IMR-90 (cell line): ENCODE results near the gene TMPRSS9. TPM values are rescaled to one million over a fixed set of nuclear protein-coding genes. Genes with fewer than 3 reads are reported as not detected.

ENCODE experiments used
- ATAC-seq: fragments of 200-7000 bp; cut with Tn5 transposase; 2 replicates; pipeline ENCODE4 v1.9.1; 2020; ENCODE audit warnings: low read depth, mild to moderate bottlenecking, moderate library complexity
- BruUV-seq: library from RNA; stranded (reverse); fragments of 400-500 nt; replicated peaks from 2 replicates; lab custom pipeline; 2021; lab: Mats Ljungman, UMichigan
- CTCF ChIA-PET: fragments of 300-600 bp; formaldehyde crosslinking; extraction: SDS; loops from one replicate; lab custom pipeline; 2021; ENCODE audit warnings: antibody characterized with exemption; lab: Yijun Ruan, JAX
- POLR2A ChIA-PET: fragments of 300-600 bp; sonication (Branson Sonifier 250); formaldehyde crosslinking; loops from one replicate; lab custom pipeline; 2022; ENCODE audit warnings: antibody characterized with exemption; ENCODE audit not compliant: unreplicated experiment; lab: Charles Lee
- DNase-seq: peaks from one replicate; pipeline ENCODE4 v3.0.0; 2013
- H2AFZ ChIP-seq: replicated peaks from 2 replicates; pipeline ENCODE3; 2013; ENCODE audit warnings: low read length, mild to moderate bottlenecking; ENCODE audit not compliant: poor library complexity
- H2AK5ac ChIP-seq: 2 replicates; pipeline ENCODE4 v1.6.1; 2013; ENCODE audit warnings: low read depth, low read length, inconsistent platforms
- H2AK9ac ChIP-seq: replicated peaks from 2 replicates; pipeline ENCODE3; 2013; ENCODE audit warnings: mild to moderate bottlenecking, low read depth, low read length, moderate library complexity; ENCODE audit not compliant: poor library complexity
- H2BK120ac ChIP-seq: 2 replicates; pipeline ENCODE4 v1.6.1; 2013; ENCODE audit warnings: low read depth, low read length, inconsistent platforms
- H2BK15ac ChIP-seq: 3 replicates; pipeline ENCODE4 v1.6.1; 2013; ENCODE audit warnings: low read depth, low read length, inconsistent platforms
- H2BK20ac ChIP-seq: 2 replicates; pipeline ENCODE4 v1.6.1; 2013; ENCODE audit warnings: low read depth, mild to moderate bottlenecking, inconsistent platforms, low read length, moderate library complexity
- H2BK5ac ChIP-seq: 2 replicates; pipeline ENCODE4 v1.6.1; 2013; ENCODE audit warnings: mild to moderate bottlenecking, low read depth, low read length, inconsistent platforms; ENCODE audit not compliant: poor library complexity, severe bottlenecking
- H3K14ac ChIP-seq: replicated peaks from 2 replicates; pipeline ENCODE4 v1.6.1; 2013; ENCODE audit warnings: low read depth, low read length, inconsistent platforms
- H3K18ac ChIP-seq: 2 replicates; pipeline ENCODE4 v1.6.1; 2013; ENCODE audit warnings: low read depth, low read length, control low read depth
- H3K23ac ChIP-seq: 2 replicates; pipeline ENCODE4 v1.6.1; 2013; ENCODE audit warnings: low read depth, low read length, inconsistent platforms
- H3K27ac ChIP-seq: 2 replicates; pipeline ENCODE4 v1.5.1; 2013; ENCODE audit warnings: mild to moderate bottlenecking, control low read depth, low read length; ENCODE audit not compliant: insufficient read depth
- H3K27me3 ChIP-seq: 2 replicates; pipeline ENCODE4 v1.6.1; 2013; ENCODE audit warnings: low read length; ENCODE audit not compliant: control insufficient read depth, insufficient read depth
- H3K36me3 ChIP-seq: 2 replicates; pipeline ENCODE4 v1.6.1; 2013; ENCODE audit warnings: low read length, mixed read lengths; ENCODE audit not compliant: control insufficient read depth, insufficient read depth
- H3K4ac ChIP-seq: 2 replicates; pipeline ENCODE4 v1.6.1; 2013; ENCODE audit warnings: low read depth, low read length, inconsistent platforms
- H3K4me1 ChIP-seq: 2 replicates; pipeline ENCODE4 v1.6.1; 2013; ENCODE audit warnings: low read length, mixed read lengths; ENCODE audit not compliant: control insufficient read depth, insufficient read depth
- H3K4me2 ChIP-seq: 2 replicates; pipeline ENCODE4 v1.6.1; 2013; ENCODE audit warnings: low read depth, mild to moderate bottlenecking, control low read depth, low read length, moderate library complexity
- H3K4me3 ChIP-seq: 2 replicates; pipeline ENCODE4 v1.5.1; 2013; ENCODE audit warnings: low read depth, mild to moderate bottlenecking, control low read depth, low read length, moderate library complexity; ENCODE audit not compliant: insufficient read depth
- H3K56ac ChIP-seq: 2 replicates; pipeline ENCODE4 v1.6.1; 2013; ENCODE audit warnings: low read length, inconsistent platforms; ENCODE audit not compliant: insufficient read depth; ENCODE audit errors: extremely low read depth
- H3K79me1 ChIP-seq, 2 experiments: 2 replicates each; pipeline ENCODE4 v1.6.1; 2013; ENCODE audit warnings: low read length in 2 of 2, inconsistent platforms in 1 of 2, low read depth in 1 of 2
- H3K9ac ChIP-seq: 2 replicates; pipeline ENCODE4 v1.6.1; 2013; ENCODE audit warnings: low read depth, low read length, control low read depth
- H3K9me1 ChIP-seq: 2 replicates; pipeline ENCODE4 v1.6.1; 2013; ENCODE audit warnings: low read length, inconsistent platforms; ENCODE audit not compliant: insufficient read depth
- H3K9me3 ChIP-seq: 2 replicates; pipeline ENCODE4 v1.6.1; 2013; ENCODE audit warnings: low read length; ENCODE audit not compliant: control insufficient read depth, insufficient read depth
- H4K20me1 ChIP-seq: 2 replicates; pipeline ENCODE4 v1.6.1; 2013; ENCODE audit warnings: low read length, inconsistent platforms; ENCODE audit not compliant: insufficient read depth
- H4K5ac ChIP-seq: 2 replicates; pipeline ENCODE4 v1.6.1; 2013; ENCODE audit warnings: mild to moderate bottlenecking, low read depth, low read length, control low read depth
- H4K8ac ChIP-seq, 2 experiments: 2 replicates each; pipeline ENCODE4 v1.6.1; 2013; ENCODE audit warnings: low read depth in 2 of 2, low read length in 2 of 2, control low read depth in 1 of 2, inconsistent platforms in 1 of 2
- H4K91ac ChIP-seq: 2 replicates; pipeline ENCODE4 v1.6.1; 2013; ENCODE audit warnings: low read depth, low read length, inconsistent platforms; ENCODE audit not compliant: insufficient read depth
- BHLHE40 ChIP-seq: fragments of 150-350 bp; IDR thresholded peaks from 2 replicates; pipeline ENCODE4 v1.6.1; 2016; ENCODE audit warnings: mild to moderate bottlenecking, low read depth, low read length
- CEBPB ChIP-seq: IDR thresholded peaks from 2 replicates; pipeline ENCODE4 v1.6.1; 2012; ENCODE audit warnings: low read depth, low read length, improper control_type of control experiment
- CHD1 ChIP-seq: IDR thresholded peaks from 2 replicates; pipeline ENCODE4 v1.6.1; 2012; ENCODE audit warnings: low read depth, low read length, improper control_type of control experiment
- FOS ChIP-seq: fragments of 150-350 bp; IDR thresholded peaks from 2 replicates; pipeline ENCODE4 v1.6.1; 2016; ENCODE audit warnings: low read depth, low read length
- MAFK ChIP-seq: IDR thresholded peaks from 2 replicates; pipeline ENCODE4 v1.6.1; 2012; ENCODE audit warnings: low read depth, low read length, improper control_type of control experiment
- NFE2L2 ChIP-seq: fragments of 150-350 bp; IDR thresholded peaks from 2 replicates; pipeline ENCODE4 v1.6.1; 2016; ENCODE audit warnings: low read depth, mild to moderate bottlenecking, low read length
- POLR2A ChIP-seq: IDR thresholded peaks from 2 replicates; pipeline ENCODE4 v1.6.1; 2012; ENCODE audit warnings: mild to moderate bottlenecking, low read depth, low read length
- RAD21 ChIP-seq: IDR thresholded peaks from 2 replicates; pipeline ENCODE4 v1.6.1; 2012; ENCODE audit warnings: low read length, improper control_type of control experiment
- RCOR1 ChIP-seq: IDR thresholded peaks from 2 replicates; pipeline ENCODE4 v1.6.1; 2012; ENCODE audit warnings: mild to moderate bottlenecking, low read length, improper control_type of control experiment; ENCODE audit not compliant: insufficient replicate concordance
- RFX5 ChIP-seq: IDR thresholded peaks from 2 replicates; pipeline ENCODE4 v1.8.0; 2012; ENCODE audit warnings: low read depth, mild to moderate bottlenecking, low read length, moderate library complexity
- SMC3 ChIP-seq: fragments of 150-350 bp; IDR thresholded peaks from 2 replicates; pipeline ENCODE4 v1.6.1; 2016; ENCODE audit warnings: low read depth, mild to moderate bottlenecking, antibody characterized with exemption, low read length, moderate library complexity
- WGBS, 2 experiments: methylation state at CpG; one replicate each; pipeline versions ENCODE4 v1.1.5 to v1.1.7; 2013; ENCODE audit warnings: missing lambda C conversion rate in 2 of 2; ENCODE audit not compliant: insufficient read length in 1 of 2; ENCODE audit errors: extremely low coverage in 2 of 2; 5-methylcytosine and 5-hydroxymethylcytosine counted together
- dilution Hi-C: fragments of 300-500 bp; cut with HindIII; formaldehyde crosslinking; loops from one replicate; pipeline ENCODE4 v1.14.3; 2018; ENCODE audit warnings: low sequenced_read_pairs; ENCODE audit not compliant: unreplicated experiment
- in situ Hi-C: fragments of 300-500 bp; cut with MboI; formaldehyde crosslinking; loops from 3 replicates; pipeline ENCODE4 v1.14.3; 2019; ENCODE audit warnings: low sequenced_read_pairs, inconsistent platforms, mixed read lengths
- intact Hi-C: fragments of 100-400 bp; cut with micrococcal nuclease; formaldehyde crosslinking; loops from 2 replicates; pipeline ENCODE4 v1.10.0; 2022
- polyA plus RNA-seq, 3 experiments: library from polyadenylated mRNA; depleted of rRNA; stranded (reverse); fragments of >200 nt; gene quantifications; 2 replicates each; pipeline ENCODE4 v1.2.3, GENCODE V29; 2012; ENCODE audit warnings: low replicate concordance in 1 of 3
- total RNA-seq: library from RNA; depleted of rRNA; stranded (reverse); fragments of >200 nt; gene quantifications from 2 replicates; pipeline ENCODE4 v1.2.3, GENCODE V29; 2012
- TF ChIP-seq, protein P1 (sequence below): fragments of 150-350 bp; IDR thresholded peaks from 2 replicates; pipeline ENCODE4 v1.6.1; 2017; ENCODE audit warnings: mild to moderate bottlenecking, antibody characterized with exemption, low read length, low read depth
- TF ChIP-seq, protein P2 (sequence below): fragments of 150-350 bp; IDR thresholded peaks from 2 replicates; pipeline ENCODE4 v1.6.1; 2016; ENCODE audit warnings: low read depth, mild to moderate bottlenecking, low read length, moderate library complexity, borderline replicate concordance
- TF ChIP-seq, protein P3 (sequence below): conservative IDR thresholded peaks from 2 replicates; pipeline ENCODE4 v1.5.1; 2012; ENCODE audit warnings: mild to moderate bottlenecking, low read depth, low read length, improper control_type of control experiment

Gene TMPRSS9
- total and polyA plus RNA-seq, 2 of the 4 experiments (the other 2 are of a cell fraction): not detected

DNA sequence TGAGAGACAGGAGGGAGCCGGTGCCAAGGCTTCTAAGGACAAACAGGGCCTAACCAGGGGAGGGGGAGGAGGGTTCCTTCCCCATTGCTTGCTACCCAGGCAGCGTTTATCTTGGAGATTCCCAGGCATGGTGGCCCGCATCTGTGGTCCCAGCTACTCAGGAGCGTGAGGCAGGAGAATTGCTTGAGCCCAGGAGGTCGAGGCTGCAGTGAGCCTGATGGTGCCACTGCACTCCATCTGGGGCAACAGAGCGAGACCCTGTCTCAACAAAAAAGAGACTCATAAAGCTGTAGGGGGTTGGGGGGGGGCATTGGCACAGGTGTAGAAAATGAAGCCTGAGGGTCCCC is 55.9 kb downstream of the TMPRSS9 start:
- Histone ChIP-seq H2AK5ac (no peak overlapping the region), H3K9me1 (no peaks in the 10 kb centered on the region), H2BK15ac (no peak overlapping the region), H3K36me3 (peaks cover 10% of the 10 kb centered on the region; the same call in 1 of the 2 replicates), H2BK5ac (no peak overlapping the region), H3K4me2 (no peak overlapping the region), H3K9ac (no peak overlapping the region), H2AK9ac (no peak overlapping the region), H3K27me3 (no peaks in the 10 kb centered on the region), H3K79me1 (peaks cover 3 to 6% of the 10 kb centered on the region in 2 experiments), H3K4me3 (no peak overlapping the region), H3K4ac (no peak overlapping the region), H4K8ac (no peak overlapping the region), H3K56ac (no peak overlapping the region), H2BK20ac (no peak overlapping the region), H3K9me3 (peaks cover 5% of the 10 kb centered on the region; the same call in 1 of the 2 replicates), H3K14ac (no peak overlapping the region), H4K20me1 (no peaks in the 10 kb centered on the region), H3K27ac (no peak overlapping the region), H3K23ac (no peak overlapping the region), H2AFZ (no peak overlapping the region), H2BK120ac (no peak overlapping the region), H4K91ac (no peak overlapping the region), H3K4me1 (no peaks in the 10 kb centered on the region), H4K5ac (no peak overlapping the region), H3K18ac (no peak overlapping the region)
- CTCF ChIA-PET: no interaction called here
- dilution Hi-C loops (no loop called here), intact Hi-C loops (no loop called here), in situ Hi-C loops (no loop called here)
- no TSS peak for BruUV-seq
- ATAC-seq (no peak; the same call in 1 of the 2 replicates), DNase-seq (no peak)
- no peak for TF ChIP-seq POLR2A
- no peak for TF ChIP-seq RFX5
- TF ChIP-seq FOS: no peak
- TF ChIP-seq, protein P1, sequence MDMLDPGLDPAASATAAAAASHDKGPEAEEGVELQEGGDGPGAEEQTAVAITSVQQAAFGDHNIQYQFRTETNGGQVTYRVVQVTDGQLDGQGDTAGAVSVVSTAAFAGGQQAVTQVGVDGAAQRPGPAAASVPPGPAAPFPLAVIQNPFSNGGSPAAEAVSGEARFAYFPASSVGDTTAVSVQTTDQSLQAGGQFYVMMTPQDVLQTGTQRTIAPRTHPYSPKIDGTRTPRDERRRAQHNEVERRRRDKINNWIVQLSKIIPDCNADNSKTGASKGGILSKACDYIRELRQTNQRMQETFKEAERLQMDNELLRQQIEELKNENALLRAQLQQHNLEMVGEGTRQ: no peak
- no peak for TF ChIP-seq RCOR1
- no peak for TF ChIP-seq RAD21
- TF ChIP-seq, protein P2, sequence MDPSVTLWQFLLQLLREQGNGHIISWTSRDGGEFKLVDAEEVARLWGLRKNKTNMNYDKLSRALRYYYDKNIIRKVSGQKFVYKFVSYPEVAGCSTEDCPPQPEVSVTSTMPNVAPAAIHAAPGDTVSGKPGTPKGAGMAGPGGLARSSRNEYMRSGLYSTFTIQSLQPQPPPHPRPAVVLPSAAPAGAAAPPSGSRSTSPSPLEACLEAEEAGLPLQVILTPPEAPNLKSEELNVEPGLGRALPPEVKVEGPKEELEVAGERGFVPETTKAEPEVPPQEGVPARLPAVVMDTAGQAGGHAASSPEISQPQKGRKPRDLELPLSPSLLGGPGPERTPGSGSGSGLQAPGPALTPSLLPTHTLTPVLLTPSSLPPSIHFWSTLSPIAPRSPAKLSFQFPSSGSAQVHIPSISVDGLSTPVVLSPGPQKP: no peak
- TF ChIP-seq MAFK: no peak
- no peak for TF ChIP-seq NFE2L2
- no peak for TF ChIP-seq CEBPB
- TF ChIP-seq BHLHE40: no peak
- TF ChIP-seq, protein P3, sequence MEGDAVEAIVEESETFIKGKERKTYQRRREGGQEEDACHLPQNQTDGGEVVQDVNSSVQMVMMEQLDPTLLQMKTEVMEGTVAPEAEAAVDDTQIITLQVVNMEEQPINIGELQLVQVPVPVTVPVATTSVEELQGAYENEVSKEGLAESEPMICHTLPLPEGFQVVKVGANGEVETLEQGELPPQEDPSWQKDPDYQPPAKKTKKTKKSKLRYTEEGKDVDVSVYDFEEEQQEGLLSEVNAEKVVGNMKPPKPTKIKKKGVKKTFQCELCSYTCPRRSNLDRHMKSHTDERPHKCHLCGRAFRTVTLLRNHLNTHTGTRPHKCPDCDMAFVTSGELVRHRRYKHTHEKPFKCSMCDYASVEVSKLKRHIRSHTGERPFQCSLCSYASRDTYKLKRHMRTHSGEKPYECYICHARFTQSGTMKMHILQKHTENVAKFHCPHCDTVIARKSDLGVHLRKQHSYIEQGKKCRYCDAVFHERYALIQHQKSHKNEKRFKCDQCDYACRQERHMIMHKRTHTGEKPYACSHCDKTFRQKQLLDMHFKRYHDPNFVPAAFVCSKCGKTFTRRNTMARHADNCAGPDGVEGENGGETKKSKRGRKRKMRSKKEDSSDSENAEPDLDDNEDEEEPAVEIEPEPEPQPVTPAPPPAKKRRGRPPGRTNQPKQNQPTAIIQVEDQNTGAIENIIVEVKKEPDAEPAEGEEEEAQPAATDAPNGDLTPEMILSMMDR: no peak
- TF ChIP-seq SMC3: no peak
- TF ChIP-seq CHD1: no peak
- 20% methylated on average over 1 of the region's 6 CpGs; no CpG with 5 or more reads in 1 of the 2 experiments for WGBS, 2 experiments
- POLR2A ChIA-PET: no interaction called here
